Bronchial epithelial cell (primary cell): Measurements from ENCODE around the gene RGS16. TPM values are rescaled to one million over a fixed set of nuclear protein-coding genes. Genes with fewer than 3 reads are reported as not detected.

Experiments
- DNase-seq: peaks from one replicate; pipeline ENCODE4 v3.0.0-alpha.2; 2010; ENCODE audit warnings: low read depth
- FAIRE-seq: peaks from 2 replicates; lab custom pipeline; 2011; peaks lifted over from hg19 to GRCh38; lab: Jason Lieb, UNC
- H3K27me3 ChIP-seq: 2 replicates; pipeline ENCODE4 v1.5.1; 2011; ENCODE audit warnings: low read length; ENCODE audit not compliant: control insufficient read depth, insufficient read depth
- H3K36me3 ChIP-seq: 2 replicates; pipeline ENCODE4 v1.5.1; 2011; ENCODE audit warnings: low read length; ENCODE audit not compliant: control insufficient read depth, insufficient read depth
- H3K4me3 ChIP-seq: 2 replicates; pipeline ENCODE4 v1.5.1; 2011; ENCODE audit warnings: mild to moderate bottlenecking, low read depth, low read length, control low read depth
- CTCF ChIP-seq: IDR thresholded peaks from 2 replicates; pipeline ENCODE4 v1.5.1; 2011; ENCODE audit warnings: mild to moderate bottlenecking, moderate library complexity, low read length, control low read depth, inconsistent platforms; ENCODE audit not compliant: insufficient read depth, severe bottlenecking
- total RNA-seq: library from RNA; depleted of rRNA; stranded (reverse); fragments of >200 nt; gene quantifications from 2 replicates; pipeline ENCODE4 v1.2.1, GENCODE V29; 2014

RGS16 gene
- total RNA-seq, 1 donor from 2014 or later, result 3.7 TPM

DNA sequence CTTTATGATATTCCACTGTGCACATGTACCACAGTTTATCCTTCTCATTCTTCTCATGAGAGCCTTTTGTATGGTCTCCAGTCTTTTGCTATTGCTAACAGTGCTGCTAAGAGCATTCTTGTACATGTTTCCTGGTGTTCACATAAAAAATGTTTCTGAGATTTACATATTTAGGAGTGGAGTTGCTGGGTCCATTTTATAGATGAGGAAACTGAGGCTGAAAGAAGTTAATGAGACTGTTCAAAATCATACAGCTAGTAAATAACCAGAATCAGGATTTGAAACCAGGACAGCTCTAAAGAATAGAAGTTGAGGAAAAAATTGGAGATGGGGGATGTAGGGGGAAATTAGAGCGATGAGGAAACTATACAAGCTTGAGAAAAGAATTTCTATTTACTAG lies 27.8 kb upstream of the RGS16 start:
- Histone ChIP-seq H3K4me3 (no peak overlapping the region), H3K27me3 (no peaks in the 10 kb centered on the region), H3K36me3 (no peaks in the 10 kb centered on the region)
- no peak for DNase-seq
- TF ChIP-seq CTCF, result no peak
- no peak for FAIRE-seq

- no peak for TF ChIP-seq CTCF
- no peak overlapping the region for H3K4me3 ChIP-seq
- H3K36me3 ChIP-seq, result no peaks in the 10 kb centered on the region
- H3K27me3 ChIP-seq, result no peaks in the 10 kb centered on the region
- FAIRE-seq, result no peak
- no peak for DNase-seq
These were observed 27.0 kb upstream of the RGS16 start for GRCh38 chr1:182631053-182631677.

DNA sequence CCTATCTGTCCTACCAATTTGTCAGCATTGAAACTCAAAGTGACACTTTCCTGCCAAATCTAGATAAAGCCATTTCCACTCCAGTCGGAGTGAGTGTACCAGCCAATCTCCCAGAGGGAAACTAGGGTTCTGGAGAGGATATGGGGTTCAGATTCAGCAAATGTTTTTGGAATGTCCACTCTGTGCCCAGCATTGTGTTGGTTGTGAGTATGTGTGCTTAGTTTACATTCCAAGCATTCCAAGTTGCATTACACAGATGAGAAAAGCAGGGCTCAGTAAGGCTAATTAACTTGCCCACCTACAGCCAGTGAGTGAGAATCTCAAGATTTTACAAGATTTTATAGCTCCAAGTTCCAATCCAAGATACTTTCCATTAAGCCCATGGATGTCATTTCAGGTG lies 26.4 kb upstream of the RGS16 start:
- H3K4me3 ChIP-seq, result no peak overlapping the region
- no peaks in the 10 kb centered on the region for H3K27me3 ChIP-seq
- no peak for TF ChIP-seq CTCF
- no peak for DNase-seq
- no peaks in the 10 kb centered on the region for H3K36me3 ChIP-seq
- no peak for FAIRE-seq

DNA sequence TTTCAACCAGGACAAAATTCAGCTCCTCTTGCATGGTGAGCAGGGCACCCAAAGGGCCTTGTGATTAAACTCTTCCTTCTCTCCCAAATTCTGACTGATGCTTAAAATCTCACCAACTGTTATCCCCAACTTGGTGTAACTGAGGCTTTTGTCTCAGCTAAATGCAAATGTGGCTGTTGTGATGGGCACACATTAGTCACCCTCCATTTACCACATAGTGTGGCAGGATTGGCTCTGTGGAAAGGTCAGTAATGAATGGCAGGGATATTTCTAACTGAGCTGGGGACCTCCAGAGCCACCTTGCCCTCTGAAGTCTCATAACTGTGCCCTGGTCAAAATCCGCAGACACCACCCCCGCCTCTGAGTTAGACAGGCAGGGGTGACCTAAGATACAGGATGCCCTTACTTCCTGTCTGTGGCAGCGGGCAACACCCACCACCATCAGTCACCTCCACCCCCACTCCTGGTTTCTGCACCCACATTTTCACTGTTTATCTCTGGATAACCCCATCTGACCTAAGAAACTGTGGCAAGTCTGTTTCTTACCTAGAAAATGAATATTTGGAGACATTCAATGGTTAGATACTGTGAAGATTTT lies 25.4 kb upstream of the RGS16 start:
- H3K4me3 ChIP-seq, result no peak overlapping the region
- H3K36me3 ChIP-seq, result no peaks in the 10 kb centered on the region
- no peak for FAIRE-seq
- no peak for TF ChIP-seq CTCF
- no peaks in the 10 kb centered on the region for H3K27me3 ChIP-seq
- no peak for DNase-seq

DNA sequence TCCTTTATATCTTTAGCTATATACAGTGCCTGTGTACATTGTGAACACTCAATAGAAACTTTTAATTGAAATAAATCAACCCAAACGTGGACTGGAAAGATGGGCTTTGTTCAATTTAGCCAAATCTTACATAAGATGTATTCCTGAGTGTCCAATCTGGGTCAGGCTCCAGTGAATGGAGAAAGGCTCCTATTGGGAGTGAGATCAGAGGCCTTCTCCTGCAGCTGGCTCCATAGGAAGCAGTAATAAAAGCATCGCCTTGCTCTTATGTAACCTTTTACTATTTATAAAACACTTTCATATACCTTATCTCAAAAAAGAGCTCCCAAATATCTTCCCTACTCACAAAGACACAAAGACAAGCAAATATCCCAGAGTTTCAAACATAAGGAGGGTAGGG lies 24.9 kb upstream of the RGS16 start:
- no peak for TF ChIP-seq CTCF
- DNase-seq (no peak), FAIRE-seq (no peak)
- no peaks in the 10 kb centered on the region for H3K27me3 ChIP-seq
- no peak overlapping the region for H3K4me3 ChIP-seq
- H3K36me3 ChIP-seq, result no peaks in the 10 kb centered on the region

- DNase-seq (no peak), FAIRE-seq (no peak)
- no peak for TF ChIP-seq CTCF
- H3K27me3 ChIP-seq, result no peaks in the 10 kb centered on the region
- no peak overlapping the region for H3K4me3 ChIP-seq
- no peaks in the 10 kb centered on the region for H3K36me3 ChIP-seq
These were observed 24.5 kb upstream of the RGS16 start for GRCh38 chr1:182628657-182629056.
